Prostate gland (tissue), 2 donors: Measurements from ENCODE around the gene UCK2. TPM values are rescaled to one million over a fixed set of nuclear protein-coding genes. Genes with fewer than 3 reads are reported as not detected.
A peak's percentile ranks its signal among the peaks of the same experiment; 100 is the strongest.

Experiments
- DNase-seq: peaks from one replicate; pipeline ENCODE4 v3.0.0-alpha.2; 2019; ENCODE audit warnings: low spot score
- H3K27ac ChIP-seq, 2 donors: fragments of 200-600 bp; sonication (generic); 2 replicates each; pipeline ENCODE4 v1.5.1; 2017 to 2019
- H3K27me3 ChIP-seq: fragments of 200-600 bp; sonication (generic); replicated peaks from 2 replicates; pipeline ENCODE4 v1.5.1; 2019; ENCODE audit not compliant: insufficient read depth
- H3K36me3 ChIP-seq, 2 donors: fragments of 200-600 bp; sonication (generic); 1 replicate in 1 of 2; 2 replicates in 1 of 2; pipeline versions ENCODE4 v1.5.1 to v1.8.1; 2017 to 2019
- H3K4me1 ChIP-seq: fragments of 200-600 bp; sonication (generic); replicated peaks from 2 replicates; pipeline ENCODE4 v1.5.1; 2019
- H3K4me3 ChIP-seq, 2 donors: fragments of 200-600 bp; sonication (generic); 2 replicates each; pipeline ENCODE4 v1.5.1; 2017 to 2019
- H3K9me3 ChIP-seq: fragments of 200-600 bp; sonication (generic); 2 replicates; pipeline ENCODE4 v1.5.1; 2017
- POLR2A ChIP-seq: fragments of 450-650 bp; IDR thresholded peaks from one replicate; pipeline ENCODE4 v1.6.1; 2016; ENCODE audit warnings: antibody characterized with exemption, mild to moderate bottlenecking
- POLR2AphosphoS5 ChIP-seq: sonication (generic); formaldehyde crosslinking; IDR thresholded peaks from one replicate; pipeline ENCODE4 v1.6.1; 2017; ENCODE audit warnings: antibody characterized with exemption
- WGBS: methylation state at CpG from one replicate; pipeline ENCODE4 v1.1.5; 2018; 5-methylcytosine and 5-hydroxymethylcytosine counted together
- intact Hi-C: fragments of 100-400 bp; cut with DNase I; formaldehyde crosslinking; loops from one replicate; pipeline ENCODE4 v1.14.2; 2022
- total RNA-seq, 2 donors: library from RNA; depleted of rRNA; stranded (reverse); fragments of >200 nt; gene quantifications; one replicate each; pipeline ENCODE4 v1.1.0, GENCODE V29; 2016
- TF ChIP-seq, protein P1 (sequence below), 4 experiments: fragments of 200-600 bp in 2 of 4; fragments of 450-650 bp in 2 of 4; sonication (generic) in 2 of 4; IDR thresholded peaks; 1 replicate in 3 of 4; 2 replicates in 1 of 4; pipeline ENCODE4 v1.5.1; 2016 to 2019; ENCODE audit warnings: antibody characterized with exemption in 4 of 4, mild to moderate bottlenecking in 2 of 4, moderate library complexity in 2 of 4

The UCK2 gene
- total RNA-seq, 2 donors from 2014 or later: 23.8 to 25.9 TPM

DNA sequence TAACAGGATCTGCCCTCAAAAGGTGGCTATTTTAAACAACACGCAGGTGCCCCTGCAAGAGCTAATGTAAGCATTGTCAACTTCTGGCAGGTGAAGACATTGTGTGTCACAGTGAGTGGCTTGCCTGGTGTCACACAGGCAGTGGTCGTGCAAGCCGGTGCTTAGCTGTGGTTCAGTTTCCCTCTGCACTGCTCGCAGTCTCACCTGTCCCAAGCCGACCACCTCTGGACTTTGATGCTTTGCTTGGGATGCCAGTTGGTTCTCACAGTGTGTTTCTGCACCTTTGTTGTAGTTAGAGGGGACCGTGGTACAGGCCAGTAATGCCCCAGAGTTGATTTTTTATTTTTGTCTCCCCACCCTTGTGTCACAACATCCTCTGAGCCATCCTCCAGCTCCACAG, 85.2 kb downstream of the UCK2 start:
- Histone ChIP-seq H3K36me3 (no peaks in the 10 kb centered on the region), H3K4me3 (no peak overlapping the region), H3K27ac (no peak overlapping the region), H3K4me1 (no peaks in the 10 kb centered on the region), H3K27me3 (no peaks in the 10 kb centered on the region), H3K9me3 (no peaks in the 10 kb centered on the region)
- TF ChIP-seq POLR2A: no peak
- intact Hi-C loops: loop anchor here (2.0 to 5.0 kb wide), 3 partner anchors 14 to 520 kb away; no protein-coding TSS in a partner anchor
- DNase-seq: no peak
- WGBS: 84% methylated on average over 6 of the region's 6 CpGs

DNA sequence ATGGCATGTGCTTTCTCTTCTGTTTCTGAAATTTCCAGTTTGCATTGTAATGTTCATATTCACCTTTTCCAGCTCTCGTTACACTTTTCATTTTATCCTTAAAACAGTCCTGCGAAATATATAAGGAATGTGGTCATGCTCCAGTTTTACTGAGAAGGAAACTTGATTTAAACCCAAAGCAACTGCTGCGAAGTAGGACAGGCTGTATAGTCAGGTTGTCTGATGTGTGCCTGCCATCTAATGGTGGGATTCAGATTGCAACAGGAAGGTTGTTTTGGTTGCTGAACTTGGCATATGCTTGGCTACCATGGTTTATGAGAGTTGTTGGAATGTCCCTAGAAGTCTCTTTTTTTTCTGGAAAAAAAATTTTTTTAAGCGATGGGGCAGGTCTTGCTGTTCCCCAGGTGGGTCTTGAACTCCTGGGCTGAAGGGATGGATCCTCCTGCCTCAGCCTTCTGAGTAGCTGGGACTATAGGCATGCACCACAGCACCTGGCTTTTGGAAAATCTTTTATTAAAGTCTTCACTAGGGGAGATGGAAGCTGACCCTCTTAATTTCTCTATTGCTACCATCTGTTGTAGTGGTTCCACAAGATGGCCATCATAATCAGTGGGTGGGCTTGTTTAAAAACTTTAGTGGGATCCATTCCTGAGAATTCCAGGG, 86.9 kb downstream of the UCK2 start:
- DNase-seq: peak; percentile 77
- H3K27me3 ChIP-seq: no peaks in the 10 kb centered on the region
- H3K4me3 ChIP-seq: no peak overlapping the region
- intact Hi-C loops: loop anchor here (5.0 kb wide), 2 partner anchors 197 to 522 kb away; no protein-coding TSS in a partner anchor
- H3K9me3 ChIP-seq: no peaks in the 10 kb centered on the region
- TF ChIP-seq POLR2A (no peak), POLR2AphosphoS5 (peak; percentile 65)
- TF ChIP-seq, protein P1, sequence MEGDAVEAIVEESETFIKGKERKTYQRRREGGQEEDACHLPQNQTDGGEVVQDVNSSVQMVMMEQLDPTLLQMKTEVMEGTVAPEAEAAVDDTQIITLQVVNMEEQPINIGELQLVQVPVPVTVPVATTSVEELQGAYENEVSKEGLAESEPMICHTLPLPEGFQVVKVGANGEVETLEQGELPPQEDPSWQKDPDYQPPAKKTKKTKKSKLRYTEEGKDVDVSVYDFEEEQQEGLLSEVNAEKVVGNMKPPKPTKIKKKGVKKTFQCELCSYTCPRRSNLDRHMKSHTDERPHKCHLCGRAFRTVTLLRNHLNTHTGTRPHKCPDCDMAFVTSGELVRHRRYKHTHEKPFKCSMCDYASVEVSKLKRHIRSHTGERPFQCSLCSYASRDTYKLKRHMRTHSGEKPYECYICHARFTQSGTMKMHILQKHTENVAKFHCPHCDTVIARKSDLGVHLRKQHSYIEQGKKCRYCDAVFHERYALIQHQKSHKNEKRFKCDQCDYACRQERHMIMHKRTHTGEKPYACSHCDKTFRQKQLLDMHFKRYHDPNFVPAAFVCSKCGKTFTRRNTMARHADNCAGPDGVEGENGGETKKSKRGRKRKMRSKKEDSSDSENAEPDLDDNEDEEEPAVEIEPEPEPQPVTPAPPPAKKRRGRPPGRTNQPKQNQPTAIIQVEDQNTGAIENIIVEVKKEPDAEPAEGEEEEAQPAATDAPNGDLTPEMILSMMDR (IDR thresholded peaks at IDR 0.05): peak; percentile 56 to 93 (median 83)
- no peaks in the 10 kb centered on the region for H3K36me3 ChIP-seq
- WGBS: 4% methylated on average over 4 of the region's 4 CpGs
- H3K4me1 ChIP-seq: no peaks in the 10 kb centered on the region
- no peak overlapping the region for H3K27ac ChIP-seq

- H3K27ac ChIP-seq: no peak overlapping the region
- TF ChIP-seq, protein P1 (IDR thresholded peaks at IDR 0.05): no peak
- TF ChIP-seq POLR2AphosphoS5 (no peak), POLR2A (no peak)
- intact Hi-C loops: no loop called here
- no peak for DNase-seq
- H3K4me3 ChIP-seq: no peak overlapping the region
- no peaks in the 10 kb centered on the region for H3K9me3 ChIP-seq
- WGBS: 88% methylated on average over 2 of the region's 2 CpGs
- no peaks in the 10 kb centered on the region for H3K36me3 ChIP-seq
- H3K4me1 ChIP-seq: no peaks in the 10 kb centered on the region
- H3K27me3 ChIP-seq: no peaks in the 10 kb centered on the region
Observed at GRCh38 chr1:165915480-165915879, 88.1 kb downstream of the UCK2 start.

GRCh38 chr1:165915932-165916348, 88.5 kb downstream of the UCK2 start:
- no peak for DNase-seq

DNA sequence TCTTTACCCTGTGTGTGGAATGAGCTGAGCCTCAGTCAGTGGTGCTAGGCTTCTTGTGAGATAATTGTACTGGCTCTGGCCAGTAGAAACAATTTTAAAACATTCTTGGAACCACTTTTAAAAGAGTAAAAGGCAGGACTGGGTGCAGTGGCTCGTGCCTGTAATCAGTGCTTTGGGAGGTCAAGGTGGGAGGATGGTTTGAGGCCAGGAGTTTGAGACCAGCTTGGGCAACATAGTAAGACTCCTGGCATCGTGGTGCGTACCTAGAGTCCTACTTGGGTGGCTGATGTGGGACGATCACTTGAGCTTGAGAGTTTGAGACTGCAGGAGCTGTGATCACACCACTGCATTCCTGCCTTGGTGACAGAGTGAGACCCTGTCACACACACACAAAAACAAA, 89.8 kb downstream of the UCK2 start:
- intact Hi-C loops: no loop called here
- H3K36me3 ChIP-seq: no peaks in the 10 kb centered on the region
- no peaks in the 10 kb centered on the region for H3K27me3 ChIP-seq
- no peaks in the 10 kb centered on the region for H3K4me1 ChIP-seq
- no peak overlapping the region for H3K27ac ChIP-seq
- WGBS: 85% methylated on average over 4 of the region's 4 CpGs
- no peaks in the 10 kb centered on the region for H3K9me3 ChIP-seq
- H3K4me3 ChIP-seq: no peak overlapping the region
- no peak for DNase-seq
- TF ChIP-seq, protein P1 (IDR thresholded peaks at IDR 0.05): no peak
- TF ChIP-seq POLR2A: no peak
- TF ChIP-seq POLR2AphosphoS5: no peak

More at GRCh38 chr1:165915932-165916348, 88.5 kb downstream of the UCK2 start:
- H3K4me3 ChIP-seq: no peak overlapping the region
- H3K27ac ChIP-seq: no peak overlapping the region
- no peaks in the 10 kb centered on the region for H3K36me3 ChIP-seq
- no peaks in the 10 kb centered on the region for H3K4me1 ChIP-seq
- intact Hi-C loops: no loop called here
- WGBS: 48% methylated on average over 4 of the region's 4 CpGs
- no peak for TF ChIP-seq POLR2A
- no peak for TF ChIP-seq POLR2AphosphoS5
- TF ChIP-seq, protein P1 (IDR thresholded peaks at IDR 0.05): no peak
- no peaks in the 10 kb centered on the region for H3K9me3 ChIP-seq
- no peaks in the 10 kb centered on the region for H3K27me3 ChIP-seq
